Measurements from ENCODE around the gene ARID1A.

DNA sequence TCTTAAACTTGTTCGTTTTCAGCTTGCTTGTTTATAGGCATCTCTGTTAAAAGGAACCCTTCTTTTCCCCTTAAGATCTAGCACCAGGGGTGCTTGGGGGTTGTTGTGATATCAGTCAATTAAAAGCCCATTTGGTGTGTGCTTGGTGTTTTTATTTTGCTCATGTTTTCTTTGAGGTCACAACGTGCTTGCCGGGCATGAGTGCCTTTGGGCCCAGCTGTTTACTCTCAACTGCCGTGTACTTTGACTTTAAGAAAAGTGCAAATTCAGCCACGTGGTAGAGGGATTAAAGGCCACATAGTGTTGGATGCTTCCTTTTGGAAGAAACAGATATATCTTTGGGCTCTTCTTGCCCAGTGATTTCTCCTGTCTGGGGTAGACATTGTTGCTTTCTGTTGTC, 10.5 kb downstream of the ARID1A start:
- TF ChIP-seq, protein P1, sequence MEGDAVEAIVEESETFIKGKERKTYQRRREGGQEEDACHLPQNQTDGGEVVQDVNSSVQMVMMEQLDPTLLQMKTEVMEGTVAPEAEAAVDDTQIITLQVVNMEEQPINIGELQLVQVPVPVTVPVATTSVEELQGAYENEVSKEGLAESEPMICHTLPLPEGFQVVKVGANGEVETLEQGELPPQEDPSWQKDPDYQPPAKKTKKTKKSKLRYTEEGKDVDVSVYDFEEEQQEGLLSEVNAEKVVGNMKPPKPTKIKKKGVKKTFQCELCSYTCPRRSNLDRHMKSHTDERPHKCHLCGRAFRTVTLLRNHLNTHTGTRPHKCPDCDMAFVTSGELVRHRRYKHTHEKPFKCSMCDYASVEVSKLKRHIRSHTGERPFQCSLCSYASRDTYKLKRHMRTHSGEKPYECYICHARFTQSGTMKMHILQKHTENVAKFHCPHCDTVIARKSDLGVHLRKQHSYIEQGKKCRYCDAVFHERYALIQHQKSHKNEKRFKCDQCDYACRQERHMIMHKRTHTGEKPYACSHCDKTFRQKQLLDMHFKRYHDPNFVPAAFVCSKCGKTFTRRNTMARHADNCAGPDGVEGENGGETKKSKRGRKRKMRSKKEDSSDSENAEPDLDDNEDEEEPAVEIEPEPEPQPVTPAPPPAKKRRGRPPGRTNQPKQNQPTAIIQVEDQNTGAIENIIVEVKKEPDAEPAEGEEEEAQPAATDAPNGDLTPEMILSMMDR (IDR thresholded peaks at IDR 0.05), result no peak
- no peak for TF ChIP-seq POLR2A (IDR thresholded peaks at IDR 0.05)

Data from heart left ventricle (tissue), 13 donors.